Measurements from ENCODE around the gene GKN1. TPM values are rescaled to one million over a fixed set of nuclear protein-coding genes. Genes with fewer than 3 reads are reported as not detected.

Gene GKN1
- total and polyA plus RNA-seq, 2 of the 8 experiments (the other 6 are each of a cell fraction or from before 2014, with no cell fraction given) = not detected

DNA sequence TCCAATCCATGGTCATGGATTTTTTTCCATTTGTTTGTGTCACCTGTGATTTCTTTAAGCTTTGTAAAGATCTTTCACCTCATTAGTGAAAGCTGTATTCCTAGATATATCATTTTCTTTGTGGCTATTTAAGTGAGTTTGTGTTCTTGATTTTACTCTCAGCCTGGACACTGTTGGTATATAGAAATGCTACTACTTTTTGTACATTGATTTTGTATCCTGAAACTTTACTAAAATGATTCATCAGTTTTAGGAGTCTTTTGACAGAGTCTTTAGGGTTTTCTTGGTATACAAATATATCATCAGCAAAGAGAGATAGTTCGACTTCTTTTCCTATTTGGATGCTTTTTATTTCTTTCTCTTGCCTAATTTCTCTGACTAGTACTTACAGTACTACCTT, 34.1 kb upstream of the GKN1 start:
- H2BK20ac ChIP-seq (ENCODE audit: low read length) = no peak overlapping the region
- H2BK15ac ChIP-seq (ENCODE audit: low read length) = no peak overlapping the region
- no peak overlapping the region for H3K4me2 ChIP-seq (ENCODE audit: insufficient read depth in 1 of 2, low read depth in 2 of 2, low read length in 2 of 2)
- H3K9ac ChIP-seq (replicated peaks in 1 of 4; ENCODE audit: extremely low read depth in 1 of 4, low read depth in 3 of 4, low read length in 3 of 4) = no peak overlapping the region
- no peak overlapping the region for H2BK12ac ChIP-seq (ENCODE audit: low read depth, low read length)
- H3K23me2 ChIP-seq (ENCODE audit: low read depth, low read length) = peaks cover 4% of the 10 kb centered on the region; the same call in 1 of the 2 replicates
- H3K4me3 ChIP-seq (ENCODE audit: extremely low read depth in 1 of 4, insufficient read depth in 2 of 4, low read depth in 3 of 4, low read length in 4 of 4) = no peak overlapping the region
- H3K4ac ChIP-seq (replicated peaks; ENCODE audit: insufficient read length, low read depth, low read length) = no peak overlapping the region
- FAIRE-seq (no peak), DNase-seq (ENCODE audit: low read depth in 1 of 2, low spot score in 2 of 2) (no peak)
- H3K9me3 ChIP-seq (ENCODE audit: insufficient read depth in 2 of 2, low read depth in 1 of 2, low read length in 1 of 2) = no peaks in the 10 kb centered on the region; a peak in 1 of 4 replicates
- no peak overlapping the region for H2AFZ ChIP-seq (ENCODE audit: low read length)
- H4K20me1 ChIP-seq (replicated peaks in 1 of 2; ENCODE audit: control insufficient read depth in 1 of 2, insufficient read depth in 2 of 2, low read length in 2 of 2) = no peaks in the 10 kb centered on the region
- H3K27ac ChIP-seq (ENCODE audit: low read depth, low read length) = no peak overlapping the region
- H4K5ac ChIP-seq (ENCODE audit: insufficient read length, low read depth, low read length) = no peak overlapping the region
- H3K18ac ChIP-seq (ENCODE audit: extremely low read depth, low read length) = no peak overlapping the region
- no peak overlapping the region for H2AK5ac ChIP-seq (ENCODE audit: low read depth, low read length)
- no peak overlapping the region for H2BK120ac ChIP-seq (replicated peaks; ENCODE audit: low read depth, low read length)
- no peaks in the 10 kb centered on the region for H3K79me1 ChIP-seq (ENCODE audit: low read depth, low read length)
- CTCF ChIA-PET (ENCODE audit: partially characterized antibody) = interaction anchor here (0.7 to 1.3 kb wide), 2 partner anchors 9 to 104 kb away, joined by 3 read pairs; no protein-coding TSS in a partner anchor
- no peaks in the 10 kb centered on the region for H3K36me3 ChIP-seq (ENCODE audit: control insufficient read depth in 2 of 4, insufficient read depth in 4 of 4, low read length in 3 of 4)
- no peaks in the 10 kb centered on the region for H3K79me2 ChIP-seq (ENCODE audit: control insufficient read depth in 1 of 2, insufficient read depth in 2 of 2, low read length in 2 of 2)
- 79% methylated on average over 1 of the region's 1 CpG; no CpG with 5 or more reads in 1 of the 2 experiments for WGBS, 2 experiments (ENCODE audit: extremely low coverage in 1 of 2, insufficient coverage in 1 of 2, insufficient read length in 1 of 2, insufficient replicate concordance in 2 of 2, low coverage in 1 of 2, low lambda C conversion rate in 2 of 2, missing lambda C conversion rate in 1 of 2)
- H3K4me1 ChIP-seq (replicated peaks in 1 of 4; ENCODE audit: control insufficient read depth in 3 of 4, insufficient read depth in 4 of 4, low read length in 3 of 4) = peaks cover 0 to 6% (median 5%) of the 10 kb centered on the region in 4 experiments; a peak in 3 of 7 replicates
- H3K14ac ChIP-seq (ENCODE audit: insufficient read length) = no peak overlapping the region
- POLR2A ChIA-PET (ENCODE audit: partially characterized antibody) = no interaction called here
- no peak overlapping the region for H4K8ac ChIP-seq (ENCODE audit: extremely low read depth, insufficient read depth, low read length)
- H4K91ac ChIP-seq (replicated peaks; ENCODE audit: insufficient read length, low read length) = no peak overlapping the region
- no peak for TF ChIP-seq EP300 (IDR thresholded peaks at IDR 0.05; ENCODE audit: borderline replicate concordance in 1 of 2, low read depth in 2 of 2, low read length in 2 of 2)
- no peak overlapping the region for H3K23ac ChIP-seq (ENCODE audit: insufficient read length)
- no peaks in the 10 kb centered on the region for H3K27me3 ChIP-seq (replicated peaks in 1 of 4; ENCODE audit: control insufficient read depth in 3 of 4, extremely low read depth in 1 of 4, insufficient read depth in 3 of 4, low read length in 3 of 4)
- H3K56ac ChIP-seq (replicated peaks; ENCODE audit: insufficient read length, low read depth, low read length) = no peak overlapping the region
- H2BK5ac ChIP-seq (ENCODE audit: low read depth, low read length) = no peak overlapping the region
